Left ventricle myocardium inferior (tissue), 1 donor: ENCODE results near the gene ERG. TPM values are rescaled to one million over a fixed set of nuclear protein-coding genes. Genes with fewer than 3 reads are reported as not detected.

Source experiments
- DNase-seq: peaks from one replicate; pipeline ENCODE4 v3.0.0-alpha.2; 2020
- H3K27ac ChIP-seq: fragments of 200-600 bp; replicated peaks from 2 replicates; pipeline ENCODE4 v1.8.0; 2021
- H3K27me3 ChIP-seq: fragments of 200-600 bp; 2 replicates; pipeline ENCODE4 v1.8.0; 2021; ENCODE audit warnings: low read depth
- H3K36me3 ChIP-seq: fragments of 200-600 bp; 2 replicates; pipeline ENCODE4 v1.8.0; 2021
- H3K4me1 ChIP-seq: fragments of 200-600 bp; 2 replicates; pipeline ENCODE4 v1.8.0; 2021
- H3K4me3 ChIP-seq: fragments of 200-600 bp; 2 replicates; pipeline ENCODE4 v1.8.0; 2021; ENCODE audit warnings: mild to moderate bottlenecking, moderate library complexity
- H3K9me3 ChIP-seq: fragments of 200-600 bp; replicated peaks from 2 replicates; pipeline ENCODE4 v1.8.0; 2021
- intact Hi-C: fragments of 100-400 bp; cut with micrococcal nuclease; formaldehyde crosslinking; loops from one replicate; pipeline ENCODE4 v1.11.0; 2022
- total RNA-seq: library from RNA; stranded (reverse); fragmentation: NEBNext Ultra II Directional; extraction: Animal tissue kit (Norgen Biotek cat#: 25700); gene quantifications from one replicate; pipeline ENCODE4 v1.2.1, GENCODE V29; 2021
- TF ChIP-seq, protein P1 (sequence below): fragments of 200-600 bp; IDR thresholded peaks from 2 replicates; pipeline ENCODE4 v1.8.0; 2021; ENCODE audit warnings: antibody characterized with exemption, mild to moderate bottlenecking, borderline replicate concordance
- donor health status: DM: no; HTN: yes; CAD: no; lungs with severe emphysema.

Gene ERG
- total RNA-seq, 1 donor from 2014 or later: 17.3 TPM

DNA sequence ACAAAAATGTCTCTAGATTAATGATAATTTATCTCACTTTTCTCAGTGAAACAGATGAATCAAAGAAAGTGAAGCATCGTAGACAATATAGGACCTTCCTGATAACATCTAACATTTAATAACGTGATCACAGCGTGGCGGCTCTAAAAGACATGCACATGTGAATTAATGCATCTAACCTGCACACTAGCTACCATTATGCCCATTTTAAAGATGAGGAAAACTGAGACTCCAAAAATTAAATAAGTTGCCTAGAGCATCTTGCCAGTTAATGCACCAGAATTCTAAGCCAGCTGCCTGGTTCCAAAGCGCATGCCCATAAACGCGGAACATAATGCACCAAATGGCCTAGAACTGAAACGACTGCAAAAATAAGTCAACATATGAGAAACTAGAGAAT is 23.5 kb downstream of the ERG start:
- peaks cover 90% of the 10 kb centered on the region for H3K4me1 ChIP-seq
- intact Hi-C loops: no loop called here
- H3K27me3 ChIP-seq: peaks cover 4% of the 10 kb centered on the region
- no peak overlapping the region for H3K4me3 ChIP-seq
- peak overlapping the region; percentile 80 for H3K27ac ChIP-seq
- TF ChIP-seq, protein P1, sequence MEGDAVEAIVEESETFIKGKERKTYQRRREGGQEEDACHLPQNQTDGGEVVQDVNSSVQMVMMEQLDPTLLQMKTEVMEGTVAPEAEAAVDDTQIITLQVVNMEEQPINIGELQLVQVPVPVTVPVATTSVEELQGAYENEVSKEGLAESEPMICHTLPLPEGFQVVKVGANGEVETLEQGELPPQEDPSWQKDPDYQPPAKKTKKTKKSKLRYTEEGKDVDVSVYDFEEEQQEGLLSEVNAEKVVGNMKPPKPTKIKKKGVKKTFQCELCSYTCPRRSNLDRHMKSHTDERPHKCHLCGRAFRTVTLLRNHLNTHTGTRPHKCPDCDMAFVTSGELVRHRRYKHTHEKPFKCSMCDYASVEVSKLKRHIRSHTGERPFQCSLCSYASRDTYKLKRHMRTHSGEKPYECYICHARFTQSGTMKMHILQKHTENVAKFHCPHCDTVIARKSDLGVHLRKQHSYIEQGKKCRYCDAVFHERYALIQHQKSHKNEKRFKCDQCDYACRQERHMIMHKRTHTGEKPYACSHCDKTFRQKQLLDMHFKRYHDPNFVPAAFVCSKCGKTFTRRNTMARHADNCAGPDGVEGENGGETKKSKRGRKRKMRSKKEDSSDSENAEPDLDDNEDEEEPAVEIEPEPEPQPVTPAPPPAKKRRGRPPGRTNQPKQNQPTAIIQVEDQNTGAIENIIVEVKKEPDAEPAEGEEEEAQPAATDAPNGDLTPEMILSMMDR: no peak
- DNase-seq: no peak
- no peaks in the 10 kb centered on the region for H3K36me3 ChIP-seq
- H3K9me3 ChIP-seq: no peaks in the 10 kb centered on the region

DNA sequence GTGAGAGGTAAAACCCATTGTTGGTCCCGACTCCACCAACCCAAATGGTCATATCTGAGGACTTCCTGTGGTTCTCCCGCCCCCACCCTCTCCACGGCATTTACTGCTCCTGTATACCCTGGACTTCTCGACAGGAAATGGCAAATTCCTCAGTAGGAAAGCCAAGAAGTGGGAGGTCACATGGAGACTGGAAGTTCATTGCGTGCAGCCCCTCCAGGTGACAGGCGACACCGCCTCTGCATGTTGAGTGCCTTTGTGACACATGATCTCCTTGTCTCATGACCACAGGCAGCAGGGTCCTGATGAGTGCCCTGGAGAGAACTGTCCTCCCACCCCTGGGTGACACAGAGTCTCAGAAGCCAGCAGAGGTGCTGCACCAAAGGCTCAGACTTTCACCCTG is 24.2 kb downstream of the ERG start:
- Histone ChIP-seq H3K36me3 (no peaks in the 10 kb centered on the region), H3K4me3 (no peak overlapping the region), H3K4me1 (peaks cover 85% of the 10 kb centered on the region), H3K27me3 (peaks cover 4% of the 10 kb centered on the region), H3K9me3 (no peaks in the 10 kb centered on the region), H3K27ac (peak overlapping the region; percentile 80)
- TF ChIP-seq, protein P1: no peak
- DNase-seq: no peak
- intact Hi-C loops: no loop called here

DNA sequence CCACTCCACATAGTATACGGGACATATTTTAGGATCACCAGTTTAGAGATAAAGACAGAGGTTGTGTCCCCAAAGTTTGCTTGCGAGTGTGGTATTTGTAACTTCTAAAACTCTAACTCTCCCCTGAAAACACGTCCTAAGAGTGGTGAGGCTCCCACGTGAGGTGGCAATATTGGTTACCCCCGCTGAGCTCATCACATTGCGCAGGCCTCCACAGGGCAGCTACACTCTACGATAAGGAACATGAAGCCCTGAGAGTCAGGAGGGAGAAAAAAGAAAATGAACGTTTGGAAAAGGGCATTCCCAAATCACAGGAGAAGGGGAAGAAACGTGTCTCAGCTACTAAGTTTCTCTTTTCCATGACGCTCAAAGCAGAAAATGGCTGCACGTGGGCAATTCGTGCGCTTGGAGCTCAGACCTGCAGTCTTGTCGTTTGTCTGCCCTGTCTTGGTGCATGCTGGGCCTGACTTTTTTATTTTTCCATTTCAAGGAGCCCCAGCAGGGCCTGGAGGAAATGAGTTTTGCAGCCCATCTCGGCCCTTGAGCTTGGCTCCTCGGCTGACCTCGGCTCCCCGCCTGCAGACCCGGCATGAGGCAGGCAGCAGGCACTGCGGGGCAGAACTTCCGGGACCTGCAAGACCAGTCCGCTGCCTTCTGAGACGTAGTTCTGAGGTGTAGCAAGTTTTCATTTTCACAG is 25.7 kb downstream of the ERG start:
- Histone ChIP-seq H3K27ac (peak overlapping the region; percentile 80), H3K27me3 (peaks cover 4% of the 10 kb centered on the region), H3K4me1 (peaks cover 73% of the 10 kb centered on the region), H3K9me3 (no peaks in the 10 kb centered on the region), H3K4me3 (peak overlapping the region; percentile 3), H3K36me3 (no peaks in the 10 kb centered on the region)
- TF ChIP-seq, protein P1: no peak
- DNase-seq: no peak
- intact Hi-C loops: no loop called here

DNA sequence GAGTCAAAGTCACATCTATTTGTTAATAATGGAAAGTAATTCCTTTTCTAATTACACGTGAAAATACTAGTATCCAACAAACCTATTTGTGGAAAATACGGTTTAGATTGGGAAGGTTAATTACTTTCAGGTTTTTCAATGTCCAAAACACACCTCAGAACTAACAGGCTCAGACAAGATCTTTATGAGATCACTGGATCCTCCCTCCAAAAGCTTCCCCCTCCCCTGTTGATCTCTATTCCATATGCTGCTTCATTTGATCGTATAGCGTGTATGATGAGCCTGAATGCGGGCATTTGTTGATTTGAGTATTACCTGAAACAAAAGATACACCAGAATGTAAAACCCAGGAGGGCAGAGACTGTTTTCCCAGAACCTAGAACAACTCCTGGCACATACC is 26.5 kb downstream of the ERG start:
- Histone ChIP-seq H3K4me3 (no peak overlapping the region), H3K27ac (peak overlapping the region; percentile 80), H3K4me1 (peaks cover 70% of the 10 kb centered on the region), H3K36me3 (no peaks in the 10 kb centered on the region), H3K27me3 (peaks cover 4% of the 10 kb centered on the region), H3K9me3 (no peaks in the 10 kb centered on the region)
- TF ChIP-seq, protein P1: no peak
- intact Hi-C loops: no loop called here
- DNase-seq: no peak

DNA sequence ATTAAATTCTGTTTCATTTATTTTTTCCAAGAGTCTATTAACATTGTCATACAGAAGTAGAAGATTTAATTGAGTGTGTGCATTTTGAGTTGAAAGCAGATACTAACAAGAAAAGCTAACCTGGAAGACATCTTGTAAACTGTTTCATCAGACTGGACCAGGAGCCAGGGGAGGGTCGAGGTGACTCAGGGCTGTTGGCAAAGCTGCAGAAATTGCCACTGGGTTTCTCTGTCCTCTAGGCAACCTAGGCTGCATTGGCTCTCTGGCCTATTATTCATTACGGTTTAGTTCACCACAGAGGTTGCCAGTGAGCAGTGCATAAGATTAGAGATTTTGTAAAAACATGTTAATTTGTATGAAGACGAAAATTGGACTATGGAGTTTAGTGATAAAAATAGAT is 27.5 kb downstream of the ERG start:
- peaks cover 4% of the 10 kb centered on the region for H3K27me3 ChIP-seq
- peak overlapping the region; percentile 80 for H3K27ac ChIP-seq
- no peak overlapping the region for H3K4me3 ChIP-seq
- H3K4me1 ChIP-seq: peaks cover 63% of the 10 kb centered on the region
- TF ChIP-seq, protein P1: no peak
- H3K36me3 ChIP-seq: no peaks in the 10 kb centered on the region
- intact Hi-C loops: no loop called here
- no peak for DNase-seq
- no peaks in the 10 kb centered on the region for H3K9me3 ChIP-seq
